Measurements from ENCODE around the gene MKRN2OS.

GRCh38 chr3:12584083-12584482 lies 38.8 kb upstream of the MKRN2OS start:
- TF ChIP-seq CTCF (IDR thresholded peaks at IDR 0.05; ENCODE audit: borderline replicate concordance, extremely low read depth, low read length, poor library complexity, severe bottlenecking): no peak
- no peak for TF ChIP-seq EZH2 (IDR thresholded peaks at IDR 0.05; ENCODE audit: borderline replicate concordance, low read depth, low read length, severe bottlenecking)
